ENCODE results near the gene ITGA8.
"Not testable (repeated sequence)": the region's sequence is repeated elsewhere in the genome, so short reads cannot be mapped to it uniquely, and the experiment has no call there.

ITGA8 gene

GRCh38 chr10:15550950-15551349 is 168.8 kb downstream of the ITGA8 start:
- no peak for DNase-seq (ENCODE audit: low spot score)

GRCh38 chr10:15548331-15548730 is 171.4 kb downstream of the ITGA8 start:
- no peak for DNase-seq (ENCODE audit: low spot score)

GRCh38 chr10:15546606-15547005 is 173.1 kb downstream of the ITGA8 start:
- DNase-seq (ENCODE audit: low spot score) = no peak

GRCh38 chr10:15545884-15546283 is 173.8 kb downstream of the ITGA8 start:
- DNase-seq (ENCODE audit: low spot score) = no peak

- DNase-seq (ENCODE audit: low spot score) = no peak
Measured at GRCh38 chr10:15545266-15545665, 174.5 kb downstream of the ITGA8 start.

GRCh38 chr10:15543994-15544393 is 175.7 kb downstream of the ITGA8 start:
- DNase-seq (ENCODE audit: low spot score) = no peak

GRCh38 chr10:15542817-15543216 is 176.9 kb downstream of the ITGA8 start:
- DNase-seq (ENCODE audit: low spot score) = no peak

GRCh38 chr10:15541376-15541775 is 178.3 kb downstream of the ITGA8 start:
- DNase-seq (ENCODE audit: low spot score) = no peak

- no peak for DNase-seq (ENCODE audit: low spot score)
Measured at GRCh38 chr10:15540727-15541126, 179.0 kb downstream of the ITGA8 start.

GRCh38 chr10:15539262-15539661 is 180.5 kb downstream of the ITGA8 start:
- DNase-seq (ENCODE audit: low spot score) = no peak

GRCh38 chr10:15534928-15535538 is 184.7 kb downstream of the ITGA8 start:
- DNase-seq (ENCODE audit: low spot score) = not testable (repeated sequence)

- DNase-seq (ENCODE audit: low spot score) = no peak
Measured at GRCh38 chr10:15531927-15532722, 187.6 kb downstream of the ITGA8 start.

- DNase-seq (ENCODE audit: low spot score) = no peak
Measured at GRCh38 chr10:15528859-15529239, 190.9 kb downstream of the ITGA8 start.

- DNase-seq (ENCODE audit: low spot score) = no peak
Measured at GRCh38 chr10:15526754-15527153, 193.0 kb downstream of the ITGA8 start.

- no peak for DNase-seq (ENCODE audit: low spot score)
Measured at GRCh38 chr10:15521328-15521903, 198.3 kb downstream of the ITGA8 start.

- DNase-seq (ENCODE audit: low spot score) = no peak
Measured at GRCh38 chr10:15518250-15518649, 201.5 kb downstream of the ITGA8 start.

- DNase-seq (ENCODE audit: low spot score) = no peak
Measured at GRCh38 chr10:15516256-15517085, 203.3 kb downstream of the ITGA8 start.

GRCh38 chr10:15515202-15515601 is 204.5 kb downstream of the ITGA8 start:
- no peak for DNase-seq (ENCODE audit: low spot score)

GRCh38 chr10:15510963-15511362 is 208.8 kb downstream of the ITGA8 start:
- no peak for DNase-seq (ENCODE audit: low spot score)

GRCh38 chr10:15505329-15505728 is 214.4 kb downstream of the ITGA8 start:
- no peak for DNase-seq (ENCODE audit: low spot score)

- peak; percentile 50 for DNase-seq (ENCODE audit: low spot score)
Measured at GRCh38 chr10:15504101-15504840, 215.5 kb downstream of the ITGA8 start.
